Ramos (cell line): Measurements from ENCODE around the gene MRPL20.
"Not testable (repeated sequence)": the region's sequence is repeated elsewhere in the genome, so short reads cannot be mapped to it uniquely, and the experiment has no call there.

Experiments
- in situ Hi-C: fragments of 300-500 bp; cut with MboI; formaldehyde crosslinking; loops from one replicate; pipeline ENCODE4 v1.14.3; 2022; ENCODE audit warnings: low sequenced_read_pairs; ENCODE audit not compliant: unreplicated experiment

The MRPL20 gene

GRCh38 chr1:1406821-1407635, at the start of gene MRPL20:
MRPL20 (minus strand) TSS chr1:1407293; CDS start chr1:1407217, 76 bp downstream.
- in situ Hi-C loops = no loop called here

- in situ Hi-C loops = not testable (repeated sequence)
Measured at GRCh38 chr1:1456683-1457255, 49.7 kb upstream of the MRPL20 start.

DNA sequence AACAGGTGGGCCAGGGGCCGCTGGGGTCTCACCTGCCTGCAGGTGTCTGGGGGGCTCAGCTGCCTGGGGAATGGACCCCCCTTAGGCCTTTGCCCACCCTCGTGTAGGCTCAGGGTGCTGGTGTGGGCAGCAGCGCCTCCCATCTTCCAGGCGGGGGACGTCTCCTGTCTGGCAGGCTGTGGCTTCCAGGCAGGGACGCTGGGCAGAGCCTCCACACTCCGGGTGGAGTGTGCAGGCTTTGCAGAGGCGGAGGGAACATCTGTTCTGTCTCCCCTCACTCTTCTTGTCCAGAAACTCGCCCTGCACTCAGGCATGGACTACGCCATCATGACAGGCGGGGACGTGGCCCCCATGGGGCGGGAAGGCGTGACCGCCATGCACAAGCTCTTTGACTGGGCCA, 48.8 kb upstream of the MRPL20 start:
- in situ Hi-C loops = not testable (repeated sequence)

- in situ Hi-C loops = no loop called here
Measured at GRCh38 chr1:1455366-1455884, 48.3 kb upstream of the MRPL20 start.

- in situ Hi-C loops = not testable (repeated sequence)
Measured at GRCh38 chr1:1454286-1455056, 47.4 kb upstream of the MRPL20 start.

DNA sequence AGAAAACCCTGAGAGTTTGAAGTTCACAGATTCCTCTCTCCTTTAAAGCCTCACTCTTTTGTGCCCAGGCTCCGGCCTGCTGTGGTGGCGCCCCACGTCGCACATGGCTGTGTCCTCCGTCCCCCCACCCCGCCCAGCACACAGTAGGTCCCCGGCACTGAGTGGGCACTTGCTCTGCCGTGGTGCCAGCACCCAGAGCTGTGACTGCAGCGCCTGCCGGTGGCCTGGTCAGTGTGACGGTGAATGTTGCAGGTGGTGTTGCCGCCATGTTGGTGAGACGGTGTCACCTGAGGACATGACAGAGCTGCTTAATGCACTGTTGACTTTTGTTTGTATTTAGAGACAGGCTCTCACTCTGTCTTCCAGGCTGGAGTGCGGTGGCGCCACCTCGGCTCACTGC, 45.8 kb upstream of the MRPL20 start:
- in situ Hi-C loops = no loop called here

- in situ Hi-C loops = not testable (repeated sequence)
Measured at GRCh38 chr1:1452365-1452739, 45.3 kb upstream of the MRPL20 start.

DNA sequence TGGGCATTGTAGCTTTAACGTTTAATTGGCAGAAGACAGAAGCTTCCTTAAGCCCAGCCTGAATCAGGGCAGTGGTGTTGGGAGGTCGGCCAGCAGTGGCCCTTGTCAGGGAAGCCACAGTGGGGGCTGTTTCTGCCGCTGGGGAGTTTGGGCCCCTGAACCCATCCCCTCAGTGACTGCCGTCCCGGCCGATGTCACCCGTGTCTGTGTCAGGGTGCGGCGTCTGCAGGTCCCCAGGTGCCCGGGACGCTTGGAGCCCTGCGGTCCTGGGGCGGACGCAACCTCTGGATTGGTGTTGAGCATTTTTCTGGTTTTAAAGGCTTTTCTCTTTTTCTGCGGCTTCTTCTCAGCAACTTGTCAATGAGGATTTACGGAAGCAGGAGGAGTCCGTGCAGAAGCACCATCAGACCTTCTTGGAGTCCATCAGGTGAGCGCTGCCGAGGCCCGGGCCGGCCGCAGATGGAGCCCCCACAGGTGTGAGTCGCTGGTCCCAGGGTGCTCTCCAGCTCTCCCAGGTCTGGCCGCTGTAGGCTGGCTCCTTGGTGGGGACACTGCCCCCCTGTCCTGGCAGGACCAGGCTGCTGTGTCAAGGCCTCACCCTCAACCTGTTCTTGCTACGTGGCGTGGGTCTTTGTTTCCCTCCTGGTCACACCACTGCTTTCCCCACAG, 44.7 kb upstream of the MRPL20 start:
- in situ Hi-C loops = no loop called here

- in situ Hi-C loops = not testable (repeated sequence)
Measured at GRCh38 chr1:1450616-1451015, 43.5 kb upstream of the MRPL20 start.

GRCh38 chr1:1449099-1449739, 42.1 kb upstream of the MRPL20 start, which contains the start of gene ATAD3C:
ATAD3C (plus strand) TSS chr1:1449689; CDS start chr1:1450684, 995 bp downstream.
- in situ Hi-C loops = no loop called here

DNA sequence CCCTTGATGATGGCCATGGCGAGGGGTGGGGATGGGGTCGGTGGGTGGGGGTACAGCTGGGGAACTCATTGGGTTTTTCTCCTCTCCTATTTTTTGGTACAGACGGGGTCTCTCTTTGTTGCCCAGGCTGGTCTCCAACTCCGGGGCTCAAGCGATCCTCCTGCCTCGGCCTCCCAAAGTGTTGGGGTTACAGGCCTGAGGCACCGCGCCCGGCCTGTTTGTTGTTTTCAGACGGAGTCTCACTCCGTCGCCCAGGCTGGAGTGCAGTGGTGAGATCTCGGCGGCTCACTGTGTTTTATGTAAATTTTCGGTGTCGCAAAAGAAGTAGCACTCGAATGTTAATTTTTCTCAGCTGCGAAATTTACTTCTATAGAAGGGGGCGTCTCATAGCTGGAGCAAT, 39.5 kb upstream of the MRPL20 start:
- in situ Hi-C loops = not testable (repeated sequence)

DNA sequence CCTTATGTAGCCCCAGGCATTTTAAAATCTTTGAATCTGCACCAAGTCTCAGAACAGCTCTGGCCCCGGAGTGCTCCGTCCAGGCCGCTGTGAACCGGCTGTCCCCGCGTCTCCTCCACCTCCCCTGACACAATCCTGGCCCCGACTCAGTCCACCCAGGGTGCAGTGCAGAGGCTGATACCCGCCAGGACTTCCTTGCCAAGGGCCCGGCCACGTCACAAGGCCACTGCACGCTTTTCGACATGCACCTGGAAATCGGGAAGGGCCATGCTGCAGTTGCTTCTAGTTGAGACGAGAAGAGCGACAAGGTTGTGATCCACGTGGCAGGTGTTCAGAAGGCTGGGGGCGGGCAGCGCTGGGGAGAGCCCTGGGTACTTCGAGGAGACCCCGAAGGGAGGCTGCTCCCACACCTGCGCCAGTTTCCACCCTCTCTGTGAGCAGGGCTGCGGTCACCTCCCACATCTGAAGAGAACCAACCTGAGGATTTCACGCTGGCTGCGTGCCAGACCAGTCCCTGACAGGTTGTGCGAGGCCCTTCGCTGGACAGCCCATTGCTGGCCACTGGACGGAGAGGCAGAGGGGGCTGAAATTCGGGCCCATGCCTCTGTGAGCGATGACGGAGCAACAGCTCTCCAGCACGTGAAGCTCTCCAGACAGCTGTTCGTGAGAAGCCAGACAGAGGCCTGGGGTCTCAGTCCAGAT, 35.1 kb upstream of the MRPL20 start:
- in situ Hi-C loops = no loop called here

DNA sequence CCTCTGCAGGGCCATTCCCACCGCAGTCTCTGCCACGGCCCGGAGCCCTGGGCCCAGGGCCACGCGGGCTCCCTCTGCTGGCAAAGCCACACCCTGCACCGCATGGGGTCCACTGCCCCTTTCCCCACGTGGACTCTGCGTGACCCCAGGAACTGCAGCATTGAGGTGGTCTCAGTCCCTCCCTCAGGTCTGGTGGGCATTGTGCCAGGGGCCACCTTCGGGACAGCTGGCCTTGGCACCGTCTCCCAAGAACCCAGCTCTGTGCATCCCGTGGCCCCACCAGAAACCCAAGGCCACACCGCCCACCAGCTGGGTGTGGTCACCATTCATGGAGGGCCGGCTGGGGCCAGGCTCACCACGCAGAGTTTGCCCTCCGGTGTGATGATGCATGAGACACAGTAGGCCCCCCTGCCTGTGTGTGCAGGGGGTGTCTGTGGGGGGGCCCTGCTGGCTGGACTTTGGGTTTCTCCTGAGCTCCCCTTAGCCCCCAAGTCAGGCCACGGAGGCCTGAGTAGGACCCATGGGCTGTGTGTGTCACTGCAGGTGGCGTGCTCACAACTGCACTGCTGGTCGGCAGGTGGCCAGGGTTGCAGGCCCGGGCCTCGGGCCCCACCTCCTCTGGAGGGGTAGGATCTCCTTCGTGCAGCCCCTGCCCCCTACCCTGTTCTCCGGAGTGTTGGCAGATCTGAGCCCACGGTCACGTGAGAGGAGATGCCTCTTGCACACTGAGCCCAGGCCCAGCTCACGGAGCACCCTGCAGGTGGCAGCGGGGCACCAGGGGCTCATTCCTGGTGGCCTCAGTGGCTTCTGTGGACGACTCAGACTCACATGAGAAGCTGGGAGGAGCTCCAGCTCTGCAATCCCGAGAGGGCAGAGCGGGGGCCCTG, 34.2 kb upstream of the MRPL20 start:
- in situ Hi-C loops = no loop called here

GRCh38 chr1:1440262-1441001, 33.3 kb upstream of the MRPL20 start:
- in situ Hi-C loops = no loop called here

DNA sequence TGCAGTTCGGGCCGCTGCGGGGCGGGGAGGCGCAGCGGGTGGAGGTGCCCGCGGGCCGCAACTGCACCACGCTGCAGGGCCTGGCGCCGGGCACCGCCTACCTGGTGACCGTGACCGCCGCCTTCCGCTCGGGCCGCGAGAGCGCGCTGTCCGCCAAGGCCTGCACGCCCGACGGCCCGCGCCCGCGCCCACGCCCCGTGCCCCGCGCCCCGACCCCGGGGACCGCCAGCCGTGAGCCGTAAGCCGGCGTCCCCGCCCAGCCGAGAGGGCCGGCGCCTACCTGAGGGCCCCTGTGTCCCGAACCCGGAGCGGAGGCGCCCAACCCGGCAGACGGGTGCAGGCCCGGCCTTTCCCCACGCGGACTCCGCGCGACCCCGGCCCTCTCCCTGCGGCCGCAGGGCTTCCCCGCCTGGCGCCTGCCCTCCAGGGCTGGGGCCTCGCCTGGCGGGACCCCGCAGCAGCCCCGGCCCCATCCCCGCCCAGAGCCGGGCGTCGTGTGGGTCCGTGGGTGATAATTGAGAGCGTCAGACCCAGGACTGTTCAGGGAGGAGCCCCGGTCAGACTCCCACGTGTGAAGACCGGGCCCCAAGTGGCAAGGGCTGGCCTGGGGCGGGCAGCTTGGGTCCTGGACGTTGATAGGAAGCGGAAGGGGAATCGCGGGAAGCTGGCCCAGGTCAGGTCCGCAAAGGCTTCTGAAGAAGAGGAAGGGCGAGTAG, 32.6 kb upstream of the MRPL20 start:
- in situ Hi-C loops = no loop called here

- in situ Hi-C loops = no loop called here
Measured at GRCh38 chr1:1438531-1439381, 31.7 kb upstream of the MRPL20 start.
